GM18519 (cell line): ENCODE measurements around the gene ZNF253.
"Not testable (repeated sequence)": the region's sequence is repeated elsewhere in the genome, so short reads cannot be mapped to it uniquely, and the experiment has no call there.

Source experiments
- ATAC-seq: cut with Tn5 transposase; IDR thresholded peaks from one replicate; pipeline ENCODE4 v1.9.1; 2021; ENCODE audit warnings: mild to moderate bottlenecking, moderate library complexity; ENCODE audit not compliant: unreplicated experiment, low FRiP score

ZNF253 gene

DNA sequence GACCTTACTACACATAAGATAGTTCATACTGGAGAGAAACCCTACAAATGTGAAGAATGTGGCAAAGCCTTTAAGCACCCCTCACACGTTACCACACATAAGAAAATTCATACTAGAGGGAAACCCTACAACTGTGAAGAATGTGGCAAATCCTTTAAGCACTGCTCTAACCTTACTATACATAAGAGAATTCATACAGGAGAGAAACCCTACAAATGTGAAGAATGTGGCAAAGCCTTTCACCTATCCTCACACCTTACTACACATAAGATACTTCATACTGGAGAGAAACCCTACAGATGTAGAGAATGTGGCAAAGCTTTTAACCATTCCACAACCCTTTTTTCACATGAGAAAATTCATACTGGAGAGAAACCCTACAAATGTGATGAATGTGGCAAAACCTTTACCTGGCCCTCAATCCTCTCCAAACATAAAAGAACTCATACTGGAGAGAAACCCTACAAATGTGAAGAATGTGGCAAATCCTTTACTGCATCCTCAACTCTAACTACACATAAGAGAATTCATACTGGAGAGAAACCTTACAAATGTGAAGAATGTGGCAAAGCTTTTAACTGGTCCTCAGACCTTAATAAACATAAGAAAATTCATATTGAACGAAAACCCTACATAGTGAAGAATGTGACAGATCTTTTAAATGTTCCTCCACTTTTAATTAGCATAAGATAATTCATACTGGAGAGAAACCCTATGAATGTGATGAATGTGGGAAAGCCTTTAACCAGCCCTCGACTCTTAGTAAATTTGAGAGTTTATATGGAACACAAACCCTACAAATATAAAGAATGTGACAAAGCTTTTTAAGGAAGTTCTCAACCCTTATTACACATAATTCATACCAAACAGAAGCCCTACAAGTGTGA is 26.6 kb downstream of the ZNF253 start:
- ATAC-seq: not testable (repeated sequence)

- no peak for ATAC-seq
Measured at GRCh38 chr19:19900139-19900728, 34.6 kb downstream of the ZNF253 start.

- peak; percentile 90 for ATAC-seq
Measured at GRCh38 chr19:19900729-19901444, 35.2 kb downstream of the ZNF253 start, which contains the start of gene ZNF93. TSS of gene ZNF93 (plus strand) at chr19:19900946. CDS start at chr19:19901089, 143 bp downstream.

- ATAC-seq: not testable (repeated sequence)
Measured at GRCh38 chr19:19907551-19907950, 41.9 kb downstream of the ZNF253 start.

- no peak for ATAC-seq
Measured at GRCh38 chr19:19909654-19910053, 44.0 kb downstream of the ZNF253 start.

DNA sequence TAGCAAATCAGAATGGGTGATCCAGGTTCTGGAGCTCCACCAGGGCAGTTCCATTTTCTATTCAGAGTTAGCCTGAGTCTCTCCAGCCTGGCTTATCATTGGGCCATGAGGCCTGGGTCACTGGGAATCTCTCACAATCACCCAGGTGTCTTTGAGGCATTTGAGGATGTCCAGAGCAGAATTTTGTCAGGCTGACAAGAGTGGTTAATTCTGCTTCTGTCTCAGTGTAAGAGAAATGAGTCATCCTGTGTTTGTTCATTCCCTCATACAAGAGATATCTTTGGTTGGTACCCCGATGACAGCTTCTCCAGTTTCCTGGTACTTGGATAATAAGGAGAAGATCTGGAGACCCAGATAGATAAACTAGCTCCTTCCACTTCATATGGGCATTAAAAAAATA is 45.5 kb downstream of the ZNF253 start:
- ATAC-seq: no peak

DNA sequence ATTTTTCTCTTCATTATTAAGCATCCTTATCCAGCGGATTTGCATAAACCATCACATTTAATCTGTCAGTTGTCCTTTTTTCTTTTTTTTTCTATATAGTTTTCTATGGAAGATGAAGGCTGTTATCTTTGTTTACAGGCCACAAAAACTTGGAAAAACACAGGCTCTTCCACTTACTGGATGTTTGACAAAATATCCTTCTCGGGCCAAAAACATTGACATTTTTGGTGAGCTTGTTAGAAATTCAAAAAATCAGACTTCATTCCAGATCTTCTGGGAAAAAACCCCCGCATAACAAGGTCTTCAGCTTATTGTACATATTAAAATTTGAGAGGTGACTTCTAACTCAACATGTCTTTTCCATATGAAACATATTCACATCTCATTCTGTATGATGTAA is 48.9 kb downstream of the ZNF253 start:
- ATAC-seq: no peak

DNA sequence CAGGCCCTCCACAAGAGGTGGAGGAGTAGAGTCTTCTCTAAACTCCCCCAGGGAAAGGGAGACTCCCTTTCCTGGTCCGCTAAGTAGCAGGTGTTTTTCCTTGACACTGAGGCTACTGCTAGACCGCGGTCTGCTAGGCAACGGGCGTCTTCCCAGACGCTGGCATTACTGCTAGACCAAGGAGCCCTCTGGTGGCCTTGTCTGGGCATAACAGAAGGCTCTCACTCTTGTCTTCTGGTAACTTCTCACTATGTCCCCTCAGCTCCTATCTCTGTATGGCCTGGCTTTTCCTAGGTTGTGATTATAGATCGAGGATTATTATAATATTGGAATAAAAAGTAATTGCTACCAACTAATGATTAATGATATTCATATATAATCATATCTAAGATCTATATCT is 64.7 kb downstream of the ZNF253 start:
- not testable (repeated sequence) for ATAC-seq

DNA sequence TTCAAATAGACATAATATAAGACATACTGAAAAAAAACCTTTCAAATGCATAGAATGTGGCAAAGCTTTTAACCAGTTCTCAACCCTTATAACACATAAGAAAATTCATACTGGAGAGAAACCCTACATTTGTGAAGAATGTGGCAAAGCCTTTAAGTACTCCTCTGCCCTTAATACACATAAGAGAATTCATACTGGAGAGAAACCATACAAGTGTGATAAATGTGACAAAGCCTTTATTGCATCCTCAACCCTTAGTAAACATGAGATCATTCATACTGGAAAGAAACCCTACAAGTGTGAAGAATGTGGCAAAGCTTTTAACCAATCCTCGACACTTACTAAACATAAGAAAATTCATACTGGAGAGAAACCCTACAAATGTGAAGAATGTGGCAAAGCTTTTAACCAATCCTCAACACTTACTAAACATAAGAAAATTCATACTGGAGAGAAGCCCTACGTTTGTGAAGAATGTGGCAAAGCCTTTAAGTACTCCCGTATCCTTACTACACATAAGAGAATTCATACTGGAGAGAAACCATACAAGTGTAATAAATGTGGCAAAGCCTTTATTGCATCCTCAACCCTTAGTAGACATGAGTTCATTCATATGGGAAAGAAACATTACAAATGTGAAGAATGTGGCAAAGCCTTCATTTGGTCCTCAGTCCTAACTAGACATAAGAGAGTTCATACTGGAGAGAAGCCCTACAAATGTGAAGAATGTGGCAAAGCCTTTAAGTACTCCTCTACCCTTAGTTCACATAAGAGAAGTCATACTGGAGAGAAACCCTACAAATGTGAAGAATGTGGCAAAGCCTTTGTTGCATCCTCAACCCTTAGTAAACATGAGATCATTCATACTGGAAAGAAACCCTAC is 68.0 kb downstream of the ZNF253 start:
- not testable (repeated sequence) for ATAC-seq

DNA sequence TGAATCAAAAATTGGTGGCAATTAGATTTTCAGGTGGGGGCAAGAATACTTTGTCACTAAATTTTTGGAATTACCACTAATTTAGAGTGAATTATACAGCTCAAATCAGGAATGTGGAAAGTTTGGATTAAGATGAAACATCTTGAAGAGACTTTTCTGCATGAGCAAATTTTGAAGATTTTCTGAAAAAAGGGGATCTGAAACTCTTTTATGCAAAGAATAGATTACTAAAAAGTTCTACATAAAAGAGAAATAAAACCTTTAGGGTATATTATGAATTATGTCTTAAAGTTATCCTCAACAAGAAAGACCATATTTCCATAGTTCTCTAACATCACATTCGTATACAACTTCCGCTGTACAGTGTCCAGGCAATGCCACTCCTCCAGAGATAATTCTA is 71.7 kb downstream of the ZNF253 start:
- no peak for ATAC-seq

DNA sequence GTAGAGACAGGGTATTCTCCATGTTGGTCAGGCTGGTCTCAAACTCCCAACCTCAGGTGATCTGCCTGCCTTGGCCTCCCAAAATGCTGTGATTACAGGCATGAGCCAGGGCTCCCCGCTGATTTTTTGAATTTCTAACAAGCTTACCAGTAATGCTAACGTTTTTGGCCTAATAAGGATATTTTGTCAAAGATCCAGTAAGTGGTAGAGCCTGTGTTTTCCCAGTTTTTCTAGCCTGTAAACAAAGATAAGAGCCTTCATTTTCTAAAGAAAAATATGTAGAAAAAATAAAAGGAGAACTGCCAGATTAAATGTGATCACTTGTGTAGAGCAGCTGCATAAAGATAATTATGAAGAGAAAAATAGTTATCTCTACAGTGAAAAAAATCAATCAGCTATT is 72.8 kb downstream of the ZNF253 start:
- ATAC-seq: no peak

GRCh38 chr19:19943848-19944582 is 78.3 kb downstream of the ZNF253 start:
- no peak for ATAC-seq
